HEK293T (cell line): ENCODE measurements around the gene HMBS.
A peak's percentile ranks its signal among the peaks of the same experiment; 100 is the strongest.

Experiments
- CTCF ChIA-PET: fragments of 350-600 bp; formaldehyde crosslinking; extraction: SDS; loops from one replicate; lab custom pipeline; 2021; ENCODE audit warnings: antibody characterized with exemption, inconsistent platforms; lab: Yijun Ruan, JAX
- POLR2A ChIA-PET: fragments of 350-600 bp; formaldehyde crosslinking; extraction: SDS; loops from one replicate; lab custom pipeline; 2020; ENCODE audit warnings: antibody characterized with exemption, inconsistent platforms; lab: Yijun Ruan, JAX
- DNase-seq: peaks from one replicate; pipeline ENCODE4 v3.0.0; 2012; ENCODE audit warnings: mixed read lengths; ENCODE audit errors: extremely low spot score
- ARNT ChIP-seq: fragments of 450-650 bp; IDR thresholded peaks from 2 replicates; pipeline ENCODE4 v1.6.1; 2017; ENCODE audit warnings: mild to moderate bottlenecking
- BHLHE40 ChIP-seq: fragments of 450-650 bp; IDR thresholded peaks from 2 replicates; pipeline ENCODE4 v1.6.1; 2016; ENCODE audit warnings: mild to moderate bottlenecking, moderate library complexity, borderline replicate concordance
- CTBP1 ChIP-seq: fragments of 450-650 bp; IDR thresholded peaks from 2 replicates; pipeline ENCODE4 v1.6.1; 2016; ENCODE audit warnings: borderline replicate concordance
- ELF4 ChIP-seq: fragments of 450-650 bp; IDR thresholded peaks from 2 replicates; pipeline ENCODE4 v1.6.1; 2017; ENCODE audit warnings: antibody characterized with exemption
- FOXA1 ChIP-seq: fragments of 450-650 bp; IDR thresholded peaks from 2 replicates; pipeline ENCODE4 v1.6.1; 2016; ENCODE audit warnings: mild to moderate bottlenecking
- FOXK2 ChIP-seq: fragments of 450-650 bp; IDR thresholded peaks from 2 replicates; pipeline ENCODE4 v1.6.1; 2016; ENCODE audit warnings: mild to moderate bottlenecking
- FOXM1 ChIP-seq: fragments of 450-650 bp; IDR thresholded peaks from 2 replicates; pipeline ENCODE4 v1.6.1; 2017; ENCODE audit warnings: mild to moderate bottlenecking, borderline replicate concordance
- HDGF ChIP-seq: fragments of 450-650 bp; IDR thresholded peaks from 2 replicates; pipeline ENCODE4 v1.6.1; 2017; ENCODE audit warnings: antibody characterized with exemption, borderline replicate concordance
- L3MBTL2 ChIP-seq: fragments of 450-650 bp; conservative IDR thresholded peaks from 2 replicates; pipeline ENCODE4 v1.6.1; 2016; ENCODE audit warnings: mild to moderate bottlenecking
- LEF1 ChIP-seq: fragments of 450-650 bp; IDR thresholded peaks from 2 replicates; pipeline ENCODE4 v1.6.1; 2017; ENCODE audit warnings: mild to moderate bottlenecking, borderline replicate concordance
- NFRKB ChIP-seq: fragments of 450-650 bp; IDR thresholded peaks from 2 replicates; pipeline ENCODE4 v1.6.1; 2016; ENCODE audit warnings: mild to moderate bottlenecking, moderate library complexity
- SP1 ChIP-seq: fragments of 450-650 bp; IDR thresholded peaks from 2 replicates; pipeline ENCODE4 v1.6.1; 2017
- SUZ12 ChIP-seq: fragments of 450-650 bp; IDR thresholded peaks from 2 replicates; pipeline ENCODE4 v1.6.1; 2016; ENCODE audit warnings: mild to moderate bottlenecking
- TARDBP ChIP-seq: fragments of 450-650 bp; IDR thresholded peaks from 2 replicates; pipeline ENCODE4 v1.6.1; 2016
- ZNF384 ChIP-seq: fragments of 450-650 bp; IDR thresholded peaks from 2 replicates; pipeline ENCODE4 v1.6.1; 2016
- TF ChIP-seq, protein P1 (sequence below): fragments of 450-650 bp; IDR thresholded peaks from 2 replicates; pipeline ENCODE4 v1.6.1; 2016

HMBS gene

DNA sequence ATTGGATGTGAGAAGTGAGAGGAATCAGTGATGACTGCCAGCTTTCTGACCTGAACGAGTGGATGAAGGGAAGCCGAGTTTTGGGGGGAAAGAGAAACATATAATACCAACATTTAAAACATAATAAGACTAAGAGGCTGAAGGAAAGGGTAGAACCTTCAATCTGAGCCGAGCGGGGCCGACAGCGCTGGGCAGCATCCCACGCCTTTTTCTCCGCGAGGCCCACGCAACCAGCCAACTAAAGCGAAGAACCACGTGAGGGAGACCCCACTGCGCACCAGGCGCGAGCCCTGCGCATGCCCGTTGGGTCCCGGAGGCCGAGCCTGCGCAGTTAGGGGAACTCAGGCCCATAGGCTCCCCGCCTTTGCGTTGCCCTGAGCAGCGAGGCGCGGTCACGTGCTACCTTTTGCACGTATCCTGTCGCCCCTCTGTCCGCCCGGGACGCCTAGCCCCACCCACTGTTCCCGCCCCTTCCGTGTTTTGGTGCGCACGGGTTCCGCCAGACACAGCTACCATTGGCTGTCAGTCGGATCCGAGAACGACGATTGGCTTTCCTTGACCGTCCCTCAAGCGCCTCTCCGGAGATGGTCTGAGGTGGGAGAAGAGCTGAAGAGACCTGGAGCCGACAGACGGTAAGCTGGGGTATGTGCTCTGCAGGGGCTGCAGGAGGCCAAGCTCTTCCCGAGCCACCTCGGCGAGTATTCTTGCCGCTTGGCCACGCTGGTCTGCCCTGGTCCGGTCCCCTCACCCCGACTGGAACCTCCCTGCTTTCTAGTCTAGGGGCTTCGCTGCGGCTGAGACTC, 36.5 kb downstream of the HMBS start, which contains the start of gene HINFP:
Gene HINFP (plus strand): TSS at position 573 of the 803 bp plus-strand sequence. CDS start 5,365 bp downstream, outside the sequence.
- TF ChIP-seq, protein P1, sequence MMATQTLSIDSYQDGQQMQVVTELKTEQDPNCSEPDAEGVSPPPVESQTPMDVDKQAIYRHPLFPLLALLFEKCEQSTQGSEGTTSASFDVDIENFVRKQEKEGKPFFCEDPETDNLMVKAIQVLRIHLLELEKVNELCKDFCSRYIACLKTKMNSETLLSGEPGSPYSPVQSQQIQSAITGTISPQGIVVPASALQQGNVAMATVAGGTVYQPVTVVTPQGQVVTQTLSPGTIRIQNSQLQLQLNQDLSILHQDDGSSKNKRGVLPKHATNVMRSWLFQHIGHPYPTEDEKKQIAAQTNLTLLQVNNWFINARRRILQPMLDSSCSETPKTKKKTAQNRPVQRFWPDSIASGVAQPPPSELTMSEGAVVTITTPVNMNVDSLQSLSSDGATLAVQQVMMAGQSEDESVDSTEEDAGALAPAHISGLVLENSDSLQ, result peak; percentile 99
- TF ChIP-seq HDGF (no peak), ELF4 (peak; percentile 63), ARNT (no peak), CTBP1 (no peak), L3MBTL2 (peak; percentile 96), TARDBP (peak; percentile 67), ZNF384 (no peak), NFRKB (no peak), FOXK2 (no peak)
- ChIA-PET POLR2A (interaction anchor here (0.7 to 3.6 kb wide), 16 partner anchors 10 to 217 kb away, joined by 3 to 67 read pairs (median 4); partner anchors contain the start of genes ABCG4, C2CD2L, DPAGT1 and HMBS), CTCF (interaction anchor here (0.6 to 1.4 kb wide), 2 partner anchors 15 to 185 kb away, joined by 3 to 4 read pairs; partner anchors contain the start of gene C2CD2L)
- DNase-seq, result peak; percentile 99

GRCh38 chr11:119121811-119122124, 37.1 kb downstream of the HMBS start:
- DNase-seq, result no peak
- CTCF ChIA-PET, result no interaction called here
- POLR2A ChIA-PET, result interaction anchor here (1.0 to 3.6 kb wide), 9 partner anchors 12 to 216 kb away, joined by 3 to 67 read pairs (median 4); partner anchors contain the start of genes ABCG4, C2CD2L, DPAGT1 and HMBS
- TF ChIP-seq FOXM1 (no peak), L3MBTL2 (no peak; the same call in none of the 2 replicates), TARDBP (no peak), ELF4 (no peak), BHLHE40 (no peak), HDGF (no peak), CTBP1 (no peak), ZNF384 (no peak), FOXA1 (no peak)
- TF ChIP-seq, protein P1, result no peak

- ChIA-PET CTCF (no interaction called here), POLR2A (no interaction called here)
- DNase-seq, result no peak
- TF ChIP-seq ARNT (no peak), FOXK2 (no peak), FOXA1 (no peak), ZNF384 (no peak), BHLHE40 (no peak), LEF1 (no peak), SP1 (no peak), TARDBP (no peak), SUZ12 (no peak), HDGF (no peak), ELF4 (no peak), NFRKB (no peak), CTBP1 (no peak), FOXM1 (no peak), L3MBTL2 (no peak)
- TF ChIP-seq, protein P1, result no peak
These were observed 41.1 kb downstream of the HMBS start for GRCh38 chr11:119125821-119126220.

DNA sequence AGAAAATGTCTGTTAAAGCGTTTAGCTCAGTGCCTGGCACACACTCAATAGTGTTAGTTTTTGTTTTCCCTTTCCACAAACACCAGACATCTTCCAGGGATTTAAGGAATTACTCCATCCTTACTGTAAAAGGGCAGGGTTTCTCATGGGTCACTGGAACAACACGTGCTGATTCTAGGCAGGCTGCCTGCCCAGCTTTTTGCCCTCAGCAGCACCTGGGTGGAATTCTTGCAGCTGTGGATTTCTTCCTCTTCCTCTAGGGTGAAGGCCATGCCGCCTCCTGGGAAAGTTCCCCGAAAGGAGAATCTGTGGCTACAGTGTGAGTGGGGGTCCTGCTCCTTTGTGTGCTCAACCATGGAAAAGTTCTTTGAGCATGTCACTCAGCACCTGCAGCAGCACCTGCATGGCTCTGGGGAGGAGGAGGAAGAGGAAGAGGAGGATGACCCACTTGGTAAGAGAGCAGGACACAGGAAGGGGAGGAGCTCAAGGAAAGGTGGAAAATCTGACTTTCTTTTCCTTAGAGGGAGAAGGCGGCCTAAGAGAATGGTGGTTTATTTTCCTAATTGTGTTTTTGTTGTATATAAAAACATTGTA, 42.1 kb downstream of the HMBS start:
- CTCF ChIA-PET, result no interaction called here
- no peak for DNase-seq
- TF ChIP-seq FOXA1 (no peak), CTBP1 (no peak), L3MBTL2 (no peak), ARNT (no peak), SUZ12 (no peak), LEF1 (no peak), TARDBP (no peak), FOXM1 (no peak), BHLHE40 (no peak), HDGF (no peak), ELF4 (no peak), SP1 (no peak), ZNF384 (no peak)
- TF ChIP-seq, protein P1, result no peak
- POLR2A ChIA-PET, result interaction anchor here (1.0 kb wide), 1 partner anchor 20 kb away, joined by 4 read pairs; the partner anchor contains the start of gene C2CD2L

DNA sequence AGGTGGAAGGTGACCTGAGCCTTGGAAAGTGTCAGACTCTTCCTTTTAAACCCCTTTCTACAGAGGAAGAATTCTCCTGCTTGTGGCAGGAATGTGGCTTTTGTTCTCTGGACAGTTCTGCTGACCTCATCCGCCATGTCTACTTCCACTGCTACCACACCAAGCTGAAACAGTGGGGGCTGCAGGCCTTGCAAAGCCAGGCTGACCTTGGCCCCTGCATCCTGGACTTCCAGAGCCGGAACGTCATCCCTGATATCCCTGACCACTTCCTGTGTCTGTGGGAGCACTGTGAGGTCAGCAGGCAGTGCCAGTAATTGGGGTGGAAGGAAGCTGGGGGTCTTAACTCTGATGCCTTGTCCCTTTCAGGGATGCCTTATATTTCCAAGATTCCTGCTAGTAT, 46.0 kb downstream of the HMBS start:
- no peak for TF ChIP-seq SUZ12
- no peak for TF ChIP-seq TARDBP
- no peak for TF ChIP-seq HDGF
- TF ChIP-seq ARNT, result no peak
- no peak for TF ChIP-seq BHLHE40
- ChIA-PET POLR2A (interaction anchor here (1.2 kb wide), 1 partner anchor 10 kb away, joined by 4 read pairs; the partner anchor contains the start of gene HINFP), CTCF (no interaction called here)
- no peak for DNase-seq
